ENCODE measurements around the gene ANO8. TPM values are rescaled to one million over a fixed set of nuclear protein-coding genes. Genes with fewer than 3 reads are reported as not detected.

Gene ANO8
- total and polyA plus RNA-seq, 7 donors = 0.46 to 10.5 (median 2.5) TPM

- Histone ChIP-seq H3K27ac (peak overlapping the region; percentile 92 to 97 (median 94)), H3K4me3 (peak overlapping the region; percentile 67 to 78 (median 72)), H3K36me3 (peaks cover 0 to 10% (median 2%) of the 10 kb centered on the region in 4 donors), H3K4me1 (peaks cover 0 to 72% (median 61%) of the 10 kb centered on the region in 4 donors), H3K9me3 (no peaks in the 10 kb centered on the region), H3K27me3 (no peaks in the 10 kb centered on the region)
- TF ChIP-seq CTCF (IDR thresholded peaks at IDR 0.05) = no peak
- peak in 1 of 4 donors; percentile 32 for TF ChIP-seq EP300 (IDR thresholded peaks at IDR 0.05)
- peak in 1 of 4 donors; percentile 58 for TF ChIP-seq POLR2AphosphoS5 (IDR thresholded peaks at IDR 0.05)
- TF ChIP-seq POLR2A (IDR thresholded peaks at IDR 0.05) = no peak
- intact Hi-C loops (cut with DNase I) = loop anchor here (2.0 to 5.0 kb wide), 2 partner anchors 30 to 58 kb away; partner anchors contain the start of genes ANO8 and NR2F6
- 1 to 2% methylated on average over 7 of the region's 7 CpGs for WGBS, 2 donors
- no peak for DNase-seq
Measured at GRCh38 chr19:17305216-17305516, 29.5 kb downstream of the ANO8 start.

GRCh38 chr19:17304386-17305215, 30.1 kb downstream of the ANO8 start:
- no peaks in the 10 kb centered on the region for H3K27me3 ChIP-seq
- DNase-seq = no peak
- 41 to 73% methylated on average over 12 of the region's 12 CpGs for WGBS, 2 donors
- intact Hi-C loops (cut with DNase I) = loop anchor here (2.0 to 5.0 kb wide), 2 partner anchors 30 to 57 kb away; partner anchors contain the start of genes ANO8 and NR2F6
- peak overlapping the region; percentile 92 to 97 (median 94) for H3K27ac ChIP-seq
- peaks cover 0 to 10% (median 2%) of the 10 kb centered on the region in 4 donors for H3K36me3 ChIP-seq
- H3K4me3 ChIP-seq = peak overlapping the region in 2 of 4 donors; percentile 67 to 74
- peaks cover 0 to 67% (median 56%) of the 10 kb centered on the region in 4 donors for H3K4me1 ChIP-seq
- H3K9me3 ChIP-seq = no peaks in the 10 kb centered on the region
- TF ChIP-seq POLR2A (IDR thresholded peaks at IDR 0.05) (no peak), CTCF (IDR thresholded peaks at IDR 0.05) (no peak), POLR2AphosphoS5 (IDR thresholded peaks at IDR 0.05) (no peak), EP300 (IDR thresholded peaks at IDR 0.05) (no peak)

- no peak for DNase-seq
- Histone ChIP-seq H3K27me3 (no peaks in the 10 kb centered on the region), H3K4me3 (peak overlapping the region in 3 of 4 donors; percentile 60 to 98 (median 73)), H3K27ac (peak overlapping the region; percentile 92 to 97 (median 94)), H3K9me3 (no peaks in the 10 kb centered on the region), H3K36me3 (peaks cover 0 to 11% (median 2%) of the 10 kb centered on the region in 4 donors), H3K4me1 (peaks cover 0 to 65% (median 55%) of the 10 kb centered on the region in 4 donors)
- intact Hi-C loops (cut with DNase I) = loop anchor here (2.0 kb wide), 1 partner anchor 31 kb away; the partner anchor contains the start of gene ANO8
- 63 to 81% methylated on average over 12 of the region's 12 CpGs for WGBS, 2 donors
- TF ChIP-seq POLR2A (IDR thresholded peaks at IDR 0.05) = no peak
- TF ChIP-seq POLR2AphosphoS5 (IDR thresholded peaks at IDR 0.05) = no peak
- no peak for TF ChIP-seq EP300 (IDR thresholded peaks at IDR 0.05)
- no peak for TF ChIP-seq CTCF (IDR thresholded peaks at IDR 0.05)
Measured at GRCh38 chr19:17303940-17304267, 30.8 kb downstream of the ANO8 start.

GRCh38 chr19:17303167-17303939, 31.3 kb downstream of the ANO8 start, which contains the start of gene ABHD8:
TSS of gene ABHD8 (minus strand) at chr19:17303425. CDS start at chr19:17301616, 1,809 bp downstream.
- 2% methylated on average over 52 of the region's 52 CpGs for WGBS, 2 donors
- peaks cover 0 to 16% (median 3%) of the 10 kb centered on the region in 4 donors for H3K36me3 ChIP-seq
- H3K4me3 ChIP-seq = peak within 1 kb of the TSS; percentile 60 to 98 (median 68)
- H3K4me1 ChIP-seq = peaks cover 0 to 61% (median 51%) of the 10 kb centered on the region in 4 donors
- H3K27ac ChIP-seq = peak within 1 kb of the TSS; percentile 92 to 97 (median 94)
- peak; percentile 99 for DNase-seq
- H3K9me3 ChIP-seq = peaks cover 0 to under 1% (median 0%) of the 10 kb centered on the region in 4 donors
- intact Hi-C loops (cut with DNase I) = no loop called here
- TF ChIP-seq EP300 (IDR thresholded peaks at IDR 0.05) (no peak), CTCF (IDR thresholded peaks at IDR 0.05) (peak; percentile 75 to 91 (median 86)), POLR2A (IDR thresholded peaks at IDR 0.05) (peak; percentile 29 to 47), POLR2AphosphoS5 (IDR thresholded peaks at IDR 0.05) (peak; percentile 43 to 81 (median 78))
- no peaks in the 10 kb centered on the region for H3K27me3 ChIP-seq
